ENCODE data around the gene CPSF4L. TPM values are rescaled to one million over a fixed set of nuclear protein-coding genes. Genes with fewer than 3 reads are reported as not detected.

Gene CPSF4L
- total RNA-seq, 6 experiments from 2014 or later, result not detected

DNA sequence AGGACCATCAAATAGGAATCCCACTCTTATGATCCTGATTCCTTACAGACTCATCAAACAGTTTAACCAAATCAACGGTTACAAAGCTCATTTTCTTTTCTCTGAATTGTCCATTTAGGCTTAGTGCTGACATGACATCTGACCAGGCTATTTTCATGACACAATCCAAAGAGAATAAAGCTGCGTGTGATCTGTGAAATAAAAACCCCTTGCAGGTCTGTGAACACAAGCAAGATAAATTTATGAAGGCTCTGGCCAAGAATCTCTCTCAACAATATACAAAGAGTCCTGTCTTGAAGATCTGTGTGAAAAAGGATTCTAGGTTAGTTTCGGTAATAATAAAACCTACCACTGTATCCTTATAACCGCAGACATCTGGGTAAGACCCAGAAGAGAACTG, 46.8 kb downstream of the CPSF4L start:
- WGBS (ENCODE audit: insufficient coverage, low coverage, low lambda C conversion rate, missing lambda C conversion rate), result 80% methylated on average over 4 of the region's 4 CpGs
- ATAC-seq (no peak), DNase-seq (no peak)
- intact Hi-C loops (cut with DNase I), result no loop called here
- Histone ChIP-seq H3K27ac (no peak overlapping the region), H3K4me1 (peaks cover 0 to 14% (median 0%) of the 10 kb centered on the region in 4 donors), H3K9me3 (no peaks in the 10 kb centered on the region), H3K36me3 (peaks cover 0 to 4% (median 0%) of the 10 kb centered on the region in 4 donors), H3K4me3 (no peak overlapping the region), H3K27me3 (no peaks in the 10 kb centered on the region)
- no peak for TF ChIP-seq POLR2A (IDR thresholded peaks at IDR 0.05)

DNA sequence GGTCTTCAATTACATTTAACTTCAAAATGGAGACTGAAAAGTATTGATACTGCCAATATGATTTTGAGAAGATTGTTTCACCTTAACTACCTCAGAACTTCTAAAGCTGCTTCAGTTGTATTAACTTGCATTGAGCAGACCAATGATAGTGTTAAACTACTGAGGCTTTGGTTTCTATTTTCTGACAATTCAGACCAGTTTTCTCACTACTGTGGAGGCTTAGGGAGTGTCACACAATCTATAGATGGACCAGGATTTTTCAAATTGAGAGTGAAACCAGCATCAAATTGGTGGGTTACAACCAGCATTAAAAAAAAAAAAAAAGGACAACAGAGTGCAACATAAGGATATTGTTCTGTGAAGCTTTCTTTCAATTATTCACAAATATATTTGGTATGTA, 47.7 kb downstream of the CPSF4L start:
- intact Hi-C loops (cut with DNase I), result no loop called here
- TF ChIP-seq, protein P1, sequence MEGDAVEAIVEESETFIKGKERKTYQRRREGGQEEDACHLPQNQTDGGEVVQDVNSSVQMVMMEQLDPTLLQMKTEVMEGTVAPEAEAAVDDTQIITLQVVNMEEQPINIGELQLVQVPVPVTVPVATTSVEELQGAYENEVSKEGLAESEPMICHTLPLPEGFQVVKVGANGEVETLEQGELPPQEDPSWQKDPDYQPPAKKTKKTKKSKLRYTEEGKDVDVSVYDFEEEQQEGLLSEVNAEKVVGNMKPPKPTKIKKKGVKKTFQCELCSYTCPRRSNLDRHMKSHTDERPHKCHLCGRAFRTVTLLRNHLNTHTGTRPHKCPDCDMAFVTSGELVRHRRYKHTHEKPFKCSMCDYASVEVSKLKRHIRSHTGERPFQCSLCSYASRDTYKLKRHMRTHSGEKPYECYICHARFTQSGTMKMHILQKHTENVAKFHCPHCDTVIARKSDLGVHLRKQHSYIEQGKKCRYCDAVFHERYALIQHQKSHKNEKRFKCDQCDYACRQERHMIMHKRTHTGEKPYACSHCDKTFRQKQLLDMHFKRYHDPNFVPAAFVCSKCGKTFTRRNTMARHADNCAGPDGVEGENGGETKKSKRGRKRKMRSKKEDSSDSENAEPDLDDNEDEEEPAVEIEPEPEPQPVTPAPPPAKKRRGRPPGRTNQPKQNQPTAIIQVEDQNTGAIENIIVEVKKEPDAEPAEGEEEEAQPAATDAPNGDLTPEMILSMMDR (IDR thresholded peaks at IDR 0.05), result no peak
- TF ChIP-seq POLR2A (IDR thresholded peaks at IDR 0.05), result no peak
- no peaks in the 10 kb centered on the region for H3K9me3 ChIP-seq

GRCh38 chr17:73211745-73212144, 49.9 kb downstream of the CPSF4L start:
- no peak for TF ChIP-seq POLR2A (IDR thresholded peaks at IDR 0.05)
- TF ChIP-seq, protein P1 (IDR thresholded peaks at IDR 0.05), result no peak
- H3K27ac ChIP-seq, result no peak overlapping the region
- no peak overlapping the region for H3K4me3 ChIP-seq
- peaks cover 0 to 19% (median 2%) of the 10 kb centered on the region in 4 donors for H3K4me1 ChIP-seq
- H3K36me3 ChIP-seq, result peaks cover 0 to 33% (median 15%) of the 10 kb centered on the region in 4 donors
- no peaks in the 10 kb centered on the region for H3K9me3 ChIP-seq
- no peak for ATAC-seq
- no peak for DNase-seq
- H3K27me3 ChIP-seq, result no peaks in the 10 kb centered on the region
- 59% methylated on average over 7 of the region's 13 CpGs for WGBS (ENCODE audit: insufficient coverage, low coverage, low lambda C conversion rate, missing lambda C conversion rate)
- intact Hi-C loops (cut with DNase I), result no loop called here

More for the DNA sequence above, 47.7 kb downstream of the CPSF4L start:
- H3K27ac ChIP-seq, result no peak overlapping the region
- H3K4me3 ChIP-seq, result no peak overlapping the region
- DNase-seq (no peak), ATAC-seq (no peak)
- H3K4me1 ChIP-seq, result peaks cover 0 to 14% (median 0%) of the 10 kb centered on the region in 4 donors
- H3K36me3 ChIP-seq, result peaks cover 0 to 13% (median 6%) of the 10 kb centered on the region in 4 donors
- H3K27me3 ChIP-seq, result no peaks in the 10 kb centered on the region

- WGBS (ENCODE audit: insufficient coverage, low coverage, low lambda C conversion rate, missing lambda C conversion rate), result 80% methylated on average over 8 of the region's 8 CpGs
- Histone ChIP-seq H3K4me3 (no peak overlapping the region), H3K27me3 (no peaks in the 10 kb centered on the region), H3K36me3 (peaks cover 8 to 46% (median 19%) of the 10 kb centered on the region in 4 donors), H3K27ac (no peak overlapping the region), H3K4me1 (peaks cover 0 to 5% (median 2%) of the 10 kb centered on the region in 4 donors), H3K9me3 (no peaks in the 10 kb centered on the region)
- TF ChIP-seq POLR2A (IDR thresholded peaks at IDR 0.05), result no peak
- TF ChIP-seq, protein P1 (IDR thresholded peaks at IDR 0.05), result peak in 1 of 4 donors; percentile 6
- no peak for ATAC-seq
- DNase-seq, result no peak
- intact Hi-C loops (cut with DNase I), result no loop called here
Observed at GRCh38 chr17:73210002-73210678, 51.5 kb downstream of the CPSF4L start.

DNA sequence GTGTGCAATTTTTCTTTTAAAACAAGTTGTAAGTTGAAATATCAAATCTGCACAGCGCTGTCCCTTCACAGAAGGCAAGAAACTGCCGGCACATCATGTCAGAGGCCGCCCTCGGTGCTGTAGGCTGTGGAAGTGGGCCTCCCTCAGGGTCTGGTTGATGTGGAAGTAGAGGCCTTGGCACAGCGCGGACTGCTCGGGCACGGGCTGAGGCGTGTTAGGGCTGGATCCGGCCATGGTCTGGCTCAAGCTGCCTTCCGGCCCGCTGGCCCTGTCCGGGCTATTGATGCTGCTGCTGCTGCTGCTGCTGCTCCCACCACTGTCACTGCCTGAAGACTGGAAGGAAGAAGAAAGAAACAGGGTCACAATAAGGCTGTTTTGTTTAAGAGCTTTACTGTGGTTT, 52.2 kb downstream of the CPSF4L start:
- H3K27ac ChIP-seq, result no peak overlapping the region
- no peaks in the 10 kb centered on the region for H3K27me3 ChIP-seq
- intact Hi-C loops (cut with DNase I), result no loop called here
- peaks cover 8 to 46% (median 19%) of the 10 kb centered on the region in 4 donors for H3K36me3 ChIP-seq
- DNase-seq (no peak), ATAC-seq (no peak)
- no peaks in the 10 kb centered on the region for H3K9me3 ChIP-seq
- TF ChIP-seq, protein P1 (IDR thresholded peaks at IDR 0.05), result no peak
- no peak for TF ChIP-seq POLR2A (IDR thresholded peaks at IDR 0.05)
- 93% methylated on average over 10 of the region's 13 CpGs for whole genome bisulfite sequencing (ENCODE audit: insufficient coverage, low coverage, low lambda C conversion rate, missing lambda C conversion rate)
- H3K4me1 ChIP-seq, result peaks cover 0 to 5% (median 2%) of the 10 kb centered on the region in 4 donors
- no peak overlapping the region for H3K4me3 ChIP-seq

Measured in right lobe of liver (tissue), 6 donors.